ENCODE data around the gene MANSC1. TPM values are rescaled to one million over a fixed set of nuclear protein-coding genes. Genes with fewer than 3 reads are reported as not detected.

Gene MANSC1
- total and polyA plus RNA-seq, 10 of the 15 experiments (the other 5 are each of a cell fraction or from before 2014, with no cell fraction given) = 0.02 to 0.23 (median 0.11) TPM; not detected in 2

- TF ChIP-seq CUX1 (IDR thresholded peaks at IDR 0.05; ENCODE audit: insufficient replicate concordance, low read depth, low read length) (no peak), KDM1A (IDR thresholded peaks at IDR 0.05; ENCODE audit: borderline replicate concordance) (no peak), RBBP5 (conservative IDR thresholded peaks at IDR 0.05) (no peak), TCF12 (IDR thresholded peaks at IDR 0.05; ENCODE audit: low read depth, low read length) (no peak), ZNF622 (IDR thresholded peaks at IDR 0.05) (no peak), DPF2 (IDR thresholded peaks at IDR 0.05) (no peak), IRF3 (IDR thresholded peaks at IDR 0.05) (no peak), STAT1 (conservative IDR thresholded peaks at IDR 0.05) (no peak), ZNF384 (IDR thresholded peaks at IDR 0.05; ENCODE audit: borderline replicate concordance, low read depth, low read length) (no peak), CTCF (IDR thresholded peaks at IDR 0.05 in 2 of 3, conservative IDR thresholded peaks at IDR 0.05 in 1 of 3; ENCODE audit: control insufficient read depth in 2 of 3, extremely low read depth in 1 of 3, insufficient read depth in 1 of 3, low read depth in 3 of 3, low read length in 3 of 3) (peak; percentile 56 to 76 (median 74); a peak in 5 of 6 replicates), ETV6 (conservative IDR thresholded peaks at IDR 0.05 in 1 of 2, IDR thresholded peaks at IDR 0.05 in 1 of 2; ENCODE audit: borderline replicate concordance in 1 of 2, low read depth in 1 of 2) (peak in 1 of 2 experiments; percentile 87; a peak in 2 of 4 replicates), SRF (IDR thresholded peaks at IDR 0.05; ENCODE audit: low read depth in 2 of 2, low read length in 2 of 2) (peak in 1 of 2 experiments; percentile 86; a peak in 2 of 4 replicates), POLR2AphosphoS5 (IDR thresholded peaks at IDR 0.05; ENCODE audit: low read length) (no peak), ZNF592 (IDR thresholded peaks at IDR 0.05) (0 out of 2 replicates have a peak, but pooled peaks have one; percentile 27), SIX5 (IDR thresholded peaks at IDR 0.05; ENCODE audit: low read depth, low read length, severe bottlenecking) (no peak), CREM (IDR thresholded peaks at IDR 0.05; ENCODE audit: low read depth) (no peak), SMC3 (IDR thresholded peaks at IDR 0.05; ENCODE audit: borderline replicate concordance, low read length) (peak; percentile 87), STAT3 (IDR thresholded peaks at IDR 0.05; ENCODE audit: low read depth, low read length) (no peak)
Measured at GRCh38 chr12:12327802-12328201, 22.2 kb downstream of the MANSC1 start (continued).

All from GM12878 (cell line).